Fibroblast of upper back skin (primary cell): ENCODE results near the gene FXYD3.
"Not testable (repeated sequence)": the region's sequence is repeated elsewhere in the genome, so short reads cannot be mapped to it uniquely, and the experiment has no call there.

Source experiments
- DNase-seq: peaks from one replicate; pipeline ENCODE4 v3.0.0-alpha.2; 2013

The FXYD3 gene

GRCh38 chr19:35126624-35126959 is 11.0 kb downstream of the FXYD3 start:
- DNase-seq, result no peak

- no peak for DNase-seq
Observed at GRCh38 chr19:35127871-35128270, 12.2 kb downstream of the FXYD3 start.

GRCh38 chr19:35128398-35129057 is 12.9 kb downstream of the FXYD3 start:
- DNase-seq, result no peak

GRCh38 chr19:35129724-35130274 is 14.2 kb downstream of the FXYD3 start:
- DNase-seq, result not testable (repeated sequence)

- no peak for DNase-seq
Observed at GRCh38 chr19:35130761-35131720, 15.4 kb downstream of the FXYD3 start.

- DNase-seq, result no peak
Observed at GRCh38 chr19:35132254-35132653, 16.6 kb downstream of the FXYD3 start.

- DNase-seq, result no peak
Observed at GRCh38 chr19:35133826-35134225, 18.2 kb downstream of the FXYD3 start.

- no peak for DNase-seq
Observed at GRCh38 chr19:35134601-35135242, 19.1 kb downstream of the FXYD3 start, which contains the start of gene LGI4. LGI4 (minus strand) TSS chr19:35135059; CDS start chr19:35134680, 379 bp downstream.

- DNase-seq, result peak; percentile 53
Observed at GRCh38 chr19:35135389-35135909, 19.8 kb downstream of the FXYD3 start.

- DNase-seq, result no peak
Observed at GRCh38 chr19:35136231-35136630, 20.6 kb downstream of the FXYD3 start.

- DNase-seq, result no peak
Observed at GRCh38 chr19:35136977-35137702, 21.5 kb downstream of the FXYD3 start.

GRCh38 chr19:35138305-35138892 is 22.8 kb downstream of the FXYD3 start, which contains the start of gene FXYD1:
FXYD1 (plus strand) TSS chr19:35138824; CDS start chr19:35140080, 1,256 bp downstream.
- DNase-seq, result no peak

GRCh38 chr19:35140207-35140961 is 24.8 kb downstream of the FXYD3 start:
- DNase-seq, result no peak

GRCh38 chr19:35140962-35141836 is 25.6 kb downstream of the FXYD3 start:
- DNase-seq, result peak; percentile 84

GRCh38 chr19:35141837-35142605 is 26.4 kb downstream of the FXYD3 start:
- no peak for DNase-seq

- peak; percentile 31 for DNase-seq
Observed at GRCh38 chr19:35142606-35143230, 27.1 kb downstream of the FXYD3 start.

- no peak for DNase-seq
Observed at GRCh38 chr19:35143231-35143715, 27.6 kb downstream of the FXYD3 start, which contains the start of gene FXYD7. FXYD7 (plus strand) TSS chr19:35143255; CDS start chr19:35143334, 79 bp downstream.

GRCh38 chr19:35143818-35144217 is 28.2 kb downstream of the FXYD3 start:
- DNase-seq, result no peak
